ENCODE measurements around the gene PTPN14. TPM values are rescaled to one million over a fixed set of nuclear protein-coding genes. Genes with fewer than 3 reads are reported as not detected.
A peak's percentile ranks its signal among the peaks of the same experiment; 100 is the strongest.

PTPN14 gene
- total and polyA plus RNA-seq, 2 of the 8 experiments (the other 6 are each of a cell fraction or from before 2014, with no cell fraction given), result 14.4 to 93.6 TPM

DNA sequence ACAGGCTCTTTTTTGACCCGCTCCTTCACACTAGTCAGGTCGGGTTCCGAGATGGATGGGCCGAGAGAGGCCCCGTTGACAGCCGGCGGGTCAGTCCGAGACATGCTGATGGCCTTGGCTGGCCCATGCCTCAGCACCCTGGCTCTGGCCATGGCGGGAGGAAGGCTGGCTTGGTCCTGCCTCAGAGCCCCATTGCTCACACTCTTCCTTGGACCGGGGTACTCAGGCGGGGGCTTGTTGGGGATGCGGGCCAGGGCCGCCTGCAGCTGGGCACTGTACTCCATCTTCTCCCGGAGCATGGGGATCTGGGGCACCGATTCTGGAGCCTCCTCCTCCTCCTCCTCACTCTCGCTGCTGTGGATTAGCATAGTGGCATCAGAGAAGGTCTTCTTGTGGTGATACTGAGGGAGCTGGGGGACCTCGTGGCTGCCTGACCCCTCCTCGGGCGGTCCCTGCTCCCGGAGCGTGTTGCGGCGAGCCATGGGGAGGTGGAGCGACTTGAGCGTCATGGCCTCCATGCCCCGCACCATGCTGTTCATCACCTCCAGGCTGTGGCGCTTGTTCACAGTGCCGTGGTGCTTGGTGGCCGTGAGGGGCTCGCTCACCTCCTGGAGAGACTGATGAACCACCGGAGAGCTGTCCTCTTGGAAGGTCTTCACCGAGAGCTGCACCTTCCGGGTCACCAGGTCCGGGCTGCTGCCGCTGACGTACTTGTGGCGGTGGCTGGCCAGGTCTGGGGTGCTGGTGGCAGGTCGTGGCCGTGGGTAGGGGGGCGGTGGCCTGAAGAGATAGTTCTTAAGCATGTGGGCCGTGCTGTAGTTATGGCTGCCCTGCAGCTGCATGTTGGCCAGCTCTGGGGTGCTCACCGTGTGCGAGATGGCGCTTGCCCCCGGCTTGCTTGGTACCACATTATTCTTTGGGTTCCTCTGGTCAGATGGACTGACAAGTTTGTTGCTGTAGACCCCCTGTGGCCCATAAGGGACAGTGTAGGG, 167.7 kb downstream of the PTPN14 start:
- Histone ChIP-seq H3K9ac (replicated peaks in 1 of 4; ENCODE audit: extremely low read depth in 1 of 4, low read depth in 3 of 4, low read length in 3 of 4) (no peak overlapping the region), H3K79me2 (ENCODE audit: control insufficient read depth in 1 of 2, insufficient read depth in 2 of 2, low read length in 2 of 2) (no peaks in the 10 kb centered on the region; a peak in 1 of 4 replicates), H2AK5ac (ENCODE audit: low read depth, low read length) (no peak overlapping the region), H3K18ac (ENCODE audit: extremely low read depth, low read length) (no peak overlapping the region), H3K56ac (replicated peaks; ENCODE audit: insufficient read length, low read depth, low read length) (no peak overlapping the region), H4K8ac (ENCODE audit: extremely low read depth, insufficient read depth, low read length) (peak overlapping the region; percentile 17; the same call in 1 of the 2 replicates), H3K4me3 (ENCODE audit: extremely low read depth in 1 of 4, insufficient read depth in 2 of 4, low read depth in 3 of 4, low read length in 4 of 4) (no peak overlapping the region), H3K79me1 (ENCODE audit: low read depth, low read length) (no peaks in the 10 kb centered on the region; the same call in 1 of the 2 replicates), H3K27me3 (replicated peaks in 1 of 4; ENCODE audit: control insufficient read depth in 3 of 4, extremely low read depth in 1 of 4, insufficient read depth in 3 of 4, low read length in 3 of 4) (no peaks in the 10 kb centered on the region), H3K9me3 (ENCODE audit: insufficient read depth in 2 of 2, low read depth in 1 of 2, low read length in 1 of 2) (no peaks in the 10 kb centered on the region), H4K20me1 (replicated peaks in 1 of 2; ENCODE audit: control insufficient read depth in 1 of 2, insufficient read depth in 2 of 2, low read length in 2 of 2) (no peaks in the 10 kb centered on the region), H2BK20ac (ENCODE audit: low read length) (no peak overlapping the region), H3K4me1 (replicated peaks in 1 of 4; ENCODE audit: control insufficient read depth in 3 of 4, insufficient read depth in 4 of 4, low read length in 3 of 4) (peaks cover 0 to 13% (median 8%) of the 10 kb centered on the region in 4 experiments; a peak in 3 of 7 replicates), H3K4ac (replicated peaks; ENCODE audit: insufficient read length, low read depth, low read length) (no peak overlapping the region), H3K36me3 (ENCODE audit: control insufficient read depth in 2 of 4, insufficient read depth in 4 of 4, low read length in 3 of 4) (peaks cover 14 to 38% (median 21%) of the 10 kb centered on the region in 4 experiments), H4K5ac (ENCODE audit: insufficient read length, low read depth, low read length) (no peak overlapping the region), H4K91ac (replicated peaks; ENCODE audit: insufficient read length, low read length) (no peak overlapping the region), H2AFZ (ENCODE audit: low read length) (no peak overlapping the region), H2BK120ac (replicated peaks; ENCODE audit: low read depth, low read length) (no peak overlapping the region), H3K23me2 (ENCODE audit: low read depth, low read length) (no peaks in the 10 kb centered on the region), H2BK5ac (ENCODE audit: low read depth, low read length) (no peak overlapping the region; the same call in 1 of the 2 replicates), H2BK15ac (ENCODE audit: low read length) (no peak overlapping the region), H3K23ac (ENCODE audit: insufficient read length) (no peak overlapping the region), H3K27ac (ENCODE audit: low read depth, low read length) (no peak overlapping the region; the same call in 1 of the 2 replicates), H3K4me2 (ENCODE audit: insufficient read depth in 1 of 2, low read depth in 2 of 2, low read length in 2 of 2) (no peak overlapping the region), H2BK12ac (ENCODE audit: low read depth, low read length) (no peak overlapping the region), H3K14ac (ENCODE audit: insufficient read length) (no peak overlapping the region)
- 96% methylated on average over 44 of the region's 45 CpGs; no CpG with 5 or more reads in 1 of the 2 experiments for WGBS, 2 experiments (ENCODE audit: extremely low coverage in 1 of 2, insufficient coverage in 1 of 2, insufficient read length in 1 of 2, insufficient replicate concordance in 2 of 2, low coverage in 1 of 2, low lambda C conversion rate in 2 of 2, missing lambda C conversion rate in 1 of 2)
- CTCF ChIA-PET (ENCODE audit: partially characterized antibody), result interaction anchor here (0.6 to 1.9 kb wide), 3 partner anchors 38 to 201 kb away, joined by 3 to 7 read pairs (median 3); no protein-coding TSS in a partner anchor
- POLR2A ChIA-PET (ENCODE audit: partially characterized antibody), result interaction anchor here (0.6 kb wide), 1 partner anchor 52 kb away, joined by 3 read pairs; no protein-coding TSS in a partner anchor
- no peak for FAIRE-seq
- DNase-seq (ENCODE audit: low read depth in 1 of 2, low spot score in 2 of 2), result no peak
- TF ChIP-seq SAP30 (IDR thresholded peaks at IDR 0.05; ENCODE audit: insufficient read depth, insufficient replicate concordance, low read length) (no peak), MAX (IDR thresholded peaks at IDR 0.05) (no peak), TAF7 (optimal IDR thresholded peaks at IDR 0.05; ENCODE audit: borderline replicate concordance, low read depth, low read length) (no peak), ATF2 (IDR thresholded peaks at IDR 0.05; ENCODE audit: low read length) (no peak), RAD21 (IDR thresholded peaks at IDR 0.05 in 1 of 2, conservative IDR thresholded peaks at IDR 0.05 in 1 of 2; ENCODE audit: low read depth in 2 of 2, low read length in 2 of 2) (no peak), KDM5A (IDR thresholded peaks at IDR 0.05; ENCODE audit: low read length) (no peak), CEBPB (IDR thresholded peaks at IDR 0.05; ENCODE audit: low read depth, low read length) (no peak), KDM1A (IDR thresholded peaks at IDR 0.05; ENCODE audit: borderline replicate concordance, low read length) (no peak)
